NCI-H2107 treated with DMSO at 0.1 percent for 48 hours (cell line): ENCODE measurements around the gene NUP133.

Source experiments
- DNase-seq: peaks from one replicate; lab custom pipeline; 2025; ENCODE audit not compliant: unreplicated experiment; lab: John Stamatoyannopoulos, UW

Gene NUP133

DNA sequence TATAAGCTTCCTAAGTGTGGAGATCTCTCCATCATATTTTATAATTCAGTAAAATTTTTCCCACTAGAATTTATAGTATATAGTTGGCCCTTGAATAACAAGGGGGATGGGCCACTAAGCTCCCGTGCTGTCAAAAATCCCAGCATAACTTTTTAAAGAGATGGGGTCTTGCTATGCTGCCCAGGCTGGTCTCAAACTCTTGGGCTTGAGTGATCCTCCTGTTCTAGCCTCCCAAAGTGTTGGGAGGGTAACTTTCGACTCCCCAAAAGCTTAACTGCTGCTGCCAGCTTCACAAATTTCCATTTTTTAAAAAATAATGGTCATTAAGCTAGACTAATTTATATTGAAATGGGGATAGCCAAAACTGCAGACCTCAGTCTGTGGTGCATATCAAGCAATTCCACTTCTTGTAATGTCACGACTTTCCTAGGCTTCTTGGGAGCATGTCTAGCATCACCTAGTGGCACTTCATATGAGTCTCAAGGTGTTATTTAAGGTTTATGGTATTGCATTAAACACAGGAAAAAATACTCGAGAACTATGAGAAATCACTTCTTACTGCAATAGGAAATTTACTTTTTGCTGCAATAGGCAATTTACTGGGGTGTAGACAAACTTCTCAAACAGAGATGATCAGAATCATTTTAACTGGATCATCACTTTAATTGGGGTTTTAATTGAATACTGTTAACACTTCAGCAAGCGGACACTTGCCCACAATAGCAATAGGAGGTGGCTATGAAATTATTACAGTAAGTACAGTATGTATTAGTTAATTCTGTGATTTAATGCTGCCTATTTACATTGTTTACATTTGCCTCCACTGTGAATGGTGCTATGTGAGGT lies 55.0 kb downstream of the NUP133 start:
- peak; percentile 48 for DNase-seq

- DNase-seq = no peak
Measured at GRCh38 chr1:229448845-229449244, 59.3 kb downstream of the NUP133 start.

DNA sequence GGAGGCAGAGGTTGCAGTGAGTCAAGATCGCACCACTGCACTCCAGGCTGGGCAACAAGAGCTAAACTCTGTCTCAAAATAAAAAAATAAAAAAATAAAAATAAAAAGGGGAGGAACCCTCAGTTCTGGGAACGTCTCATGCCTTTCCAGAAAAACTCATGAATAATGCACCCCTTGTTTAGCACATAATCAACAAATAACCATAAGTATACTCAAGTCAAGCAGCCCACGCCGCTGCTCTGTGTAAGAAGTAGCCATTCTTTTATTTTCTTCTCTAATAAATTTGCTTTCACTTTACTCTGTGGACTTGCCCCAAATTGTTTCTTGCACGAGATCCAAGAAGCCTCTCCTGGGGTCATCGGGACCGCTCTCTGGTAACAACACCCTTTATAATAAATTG lies 59.8 kb downstream of the NUP133 start:
- DNase-seq = no peak

DNA sequence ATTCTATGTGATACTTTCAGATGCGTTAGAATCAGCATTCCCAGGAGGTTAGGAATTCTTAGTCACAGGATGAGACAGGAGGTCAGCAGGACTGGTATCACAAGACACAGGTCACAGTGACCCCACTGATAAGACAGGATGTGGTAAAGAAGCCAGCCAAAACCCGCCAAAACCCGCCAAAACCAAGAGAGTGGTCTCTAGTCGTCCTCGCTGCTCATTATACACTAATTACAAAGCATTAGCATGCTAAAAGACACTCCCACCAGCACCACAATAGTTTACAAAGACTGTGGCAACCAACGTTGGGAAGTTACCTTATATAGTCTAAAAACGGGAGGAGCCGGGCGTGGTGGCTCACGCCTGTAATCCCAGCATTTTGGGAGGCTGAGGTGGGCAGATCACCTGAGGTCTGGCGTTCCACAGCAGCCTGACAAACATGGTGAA lies 60.3 kb downstream of the NUP133 start:
- DNase-seq = no peak

- no peak for DNase-seq
Measured at GRCh38 chr1:229445828-229446227, 62.3 kb downstream of the NUP133 start.

GRCh38 chr1:229440851-229441537 lies 67.1 kb downstream of the NUP133 start:
- no peak for DNase-seq

- no peak for DNase-seq
Measured at GRCh38 chr1:229438021-229438420, 70.1 kb downstream of the NUP133 start.

GRCh38 chr1:229437443-229437842 lies 70.7 kb downstream of the NUP133 start:
- DNase-seq = no peak

DNA sequence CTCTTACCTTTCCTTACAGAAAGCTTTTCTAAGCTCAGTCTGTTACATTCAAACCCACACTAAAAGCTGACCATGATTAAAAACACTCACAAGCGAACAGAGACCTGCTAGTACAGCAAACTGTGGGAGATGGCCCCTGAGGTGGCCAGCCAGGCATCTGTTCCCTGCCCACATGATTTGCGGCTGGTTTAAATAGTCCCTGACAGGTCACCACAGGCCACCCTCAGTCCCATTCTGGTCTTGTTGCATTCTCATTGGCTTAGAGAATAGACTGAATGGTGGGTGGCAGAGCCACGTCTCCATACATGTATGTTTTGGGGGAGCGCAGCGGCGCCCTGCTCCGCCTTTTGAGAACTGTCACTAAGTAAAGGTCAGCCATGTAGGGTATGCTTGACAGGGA lies 71.9 kb downstream of the NUP133 start:
- no peak for DNase-seq

DNA sequence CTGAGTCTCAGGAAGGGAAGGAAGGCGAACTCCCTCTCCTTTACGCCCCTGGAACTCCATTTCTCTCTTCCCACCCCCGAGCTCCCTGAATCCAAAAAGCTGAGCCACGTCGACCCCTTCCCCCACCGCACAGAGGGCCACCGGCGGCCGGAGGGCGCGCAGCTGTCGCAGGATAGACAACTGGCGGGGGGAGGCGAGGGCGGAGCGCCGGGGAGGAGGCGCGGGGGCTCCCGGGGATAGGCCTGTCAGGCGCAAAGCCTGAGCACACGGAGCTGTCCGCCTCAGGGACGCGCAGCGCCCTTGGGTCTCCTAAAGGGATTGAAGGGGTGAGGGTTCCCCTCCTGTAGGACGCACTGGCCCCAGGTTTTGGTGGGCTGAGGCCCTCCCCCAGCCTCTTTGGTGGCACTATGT lies 73.5 kb downstream of the NUP133 start:
- no peak for DNase-seq

DNA sequence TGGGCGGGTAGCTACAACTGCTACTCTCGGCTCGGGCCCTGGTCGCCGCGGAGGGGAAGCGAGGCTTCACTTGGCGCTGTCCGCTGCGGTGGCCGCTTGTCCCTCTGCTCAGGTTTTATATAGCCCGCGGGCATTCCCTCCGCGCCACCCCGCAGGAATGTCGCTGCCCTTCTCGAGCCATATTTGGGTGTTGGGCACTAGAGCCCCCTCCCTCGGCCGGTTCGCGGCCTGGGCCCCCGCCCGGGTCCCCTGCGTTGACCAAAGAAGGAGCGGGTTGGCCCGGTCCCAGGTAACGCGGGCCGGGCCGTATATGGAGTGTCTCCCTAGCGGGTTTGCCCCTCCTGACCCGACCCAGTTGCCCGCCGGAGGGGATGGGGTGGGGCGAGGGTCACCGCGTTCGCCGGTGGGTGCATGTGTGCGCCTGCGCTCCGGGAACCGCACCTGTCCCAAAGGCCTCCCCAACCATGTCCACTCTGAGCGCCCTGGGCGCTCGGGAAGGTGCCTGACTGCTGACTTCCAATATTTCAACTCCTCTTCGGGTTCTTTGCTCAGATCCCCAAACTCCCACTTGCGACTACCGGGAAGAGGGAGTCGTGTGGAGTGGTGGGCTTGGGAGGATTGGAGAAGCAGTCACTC lies 74.0 kb downstream of the NUP133 start, which contains the start of gene ACTA1:
ACTA1 (minus strand) TSS at position 90 of the 636 bp plus-strand sequence. CDS start 979 bp downstream, outside the sequence.
- no peak for DNase-seq

- DNase-seq = no peak
Measured at GRCh38 chr1:229433364-229434004, 74.7 kb downstream of the NUP133 start.

- DNase-seq = no peak
Measured at GRCh38 chr1:229432905-229433304, 75.2 kb downstream of the NUP133 start.

DNA sequence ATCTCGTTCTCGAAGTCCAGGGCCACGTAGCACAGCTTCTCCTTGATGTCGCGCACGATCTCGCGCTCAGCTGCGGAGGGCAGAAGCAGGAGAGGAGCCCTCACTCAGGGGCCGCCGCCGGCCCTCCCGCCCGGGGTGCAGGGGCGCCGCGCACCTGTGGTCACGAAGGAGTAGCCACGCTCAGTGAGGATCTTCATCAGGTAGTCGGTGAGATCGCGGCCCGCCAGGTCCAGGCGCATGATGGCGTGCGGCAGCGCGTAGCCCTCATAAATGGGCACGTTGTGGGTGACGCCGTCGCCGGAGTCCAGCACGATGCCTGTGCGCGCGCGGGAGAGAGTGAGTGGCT lies 76.1 kb downstream of the NUP133 start:
- DNase-seq = no peak

DNA sequence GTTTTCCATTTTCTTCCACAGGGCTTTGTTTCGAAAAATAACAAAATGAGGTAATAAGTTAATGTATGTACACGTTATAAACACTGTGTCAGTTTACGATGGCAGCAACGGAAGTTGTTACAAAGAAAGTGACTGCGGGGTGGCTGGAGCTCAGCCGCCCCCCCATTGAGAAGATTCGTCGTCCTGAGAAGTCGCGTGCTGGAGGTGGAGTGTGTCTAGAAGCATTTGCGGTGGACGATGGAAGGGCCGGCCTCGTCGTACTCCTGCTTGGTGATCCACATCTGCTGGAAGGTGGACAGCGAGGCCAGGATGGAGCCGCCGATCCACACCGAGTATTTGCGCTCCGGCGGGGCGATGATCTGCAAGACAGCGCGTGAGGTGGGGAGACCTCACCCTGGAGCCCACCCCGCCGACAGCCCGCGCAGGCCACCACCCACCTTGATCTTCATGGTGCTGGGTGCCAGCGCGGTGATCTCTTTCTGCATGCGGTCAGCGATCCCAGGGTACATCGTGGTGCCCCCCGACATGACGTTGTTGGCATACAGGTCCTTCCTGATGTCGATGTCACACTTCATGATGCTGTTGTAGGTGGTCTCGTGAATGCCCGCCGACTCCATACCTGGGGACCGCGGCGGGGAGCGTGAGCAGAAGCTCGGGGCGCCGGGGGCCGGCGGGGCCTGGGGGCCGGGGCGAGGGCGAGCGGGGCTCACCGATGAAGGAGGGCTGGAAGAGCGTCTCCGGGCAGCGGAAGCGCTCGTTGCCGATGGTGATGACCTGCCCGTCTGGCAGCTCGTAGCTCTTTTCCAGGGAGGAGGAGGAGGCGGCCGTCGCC lies 76.6 kb downstream of the NUP133 start:
- no peak for DNase-seq

DNA sequence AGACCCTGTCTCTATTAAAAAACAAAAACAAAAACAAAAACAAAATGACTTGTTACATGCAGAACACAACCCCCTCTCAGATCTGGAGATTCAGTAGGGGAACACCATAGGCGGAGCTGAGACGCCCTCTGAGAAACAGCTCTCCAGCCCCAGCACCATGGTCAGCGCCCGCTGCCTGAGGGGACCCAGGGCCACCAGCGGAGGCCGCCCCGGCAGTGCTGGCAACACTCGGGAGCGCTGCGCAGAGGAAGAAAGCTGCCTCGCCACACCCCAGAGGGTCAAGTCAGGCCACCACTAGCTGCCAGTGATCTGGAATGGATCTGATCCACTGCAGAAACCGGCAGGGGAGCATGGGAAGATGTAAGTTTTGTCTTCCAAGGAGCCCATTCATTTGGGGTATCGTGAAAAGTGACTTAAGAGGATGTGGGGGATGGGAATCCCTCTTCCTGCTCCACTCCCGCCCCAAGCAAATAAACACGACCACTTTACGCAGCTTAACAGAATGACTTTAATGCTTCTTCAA lies 77.3 kb downstream of the NUP133 start:
- DNase-seq = no peak

DNA sequence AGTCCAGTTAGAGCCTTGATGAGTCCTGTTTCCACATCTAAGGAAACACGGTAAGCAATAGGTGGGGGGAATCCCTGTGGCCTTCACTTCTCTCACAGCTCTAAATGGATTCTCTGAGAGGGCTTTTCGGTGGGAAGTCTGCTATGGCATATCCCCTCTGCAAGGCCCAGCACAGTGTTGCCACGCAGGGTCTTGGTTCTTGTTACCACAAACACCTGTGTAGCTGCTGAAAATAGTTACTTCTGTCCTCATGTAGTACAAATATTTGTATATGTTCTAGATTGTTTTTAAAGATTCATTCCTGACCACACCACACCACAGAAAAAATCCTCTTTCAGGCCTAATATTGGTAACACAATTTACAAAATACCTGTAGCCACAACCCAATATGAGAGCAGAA lies 79.9 kb downstream of the NUP133 start:
- DNase-seq = no peak

- DNase-seq = no peak
Measured at GRCh38 chr1:229427572-229427971, 80.6 kb downstream of the NUP133 start.

DNA sequence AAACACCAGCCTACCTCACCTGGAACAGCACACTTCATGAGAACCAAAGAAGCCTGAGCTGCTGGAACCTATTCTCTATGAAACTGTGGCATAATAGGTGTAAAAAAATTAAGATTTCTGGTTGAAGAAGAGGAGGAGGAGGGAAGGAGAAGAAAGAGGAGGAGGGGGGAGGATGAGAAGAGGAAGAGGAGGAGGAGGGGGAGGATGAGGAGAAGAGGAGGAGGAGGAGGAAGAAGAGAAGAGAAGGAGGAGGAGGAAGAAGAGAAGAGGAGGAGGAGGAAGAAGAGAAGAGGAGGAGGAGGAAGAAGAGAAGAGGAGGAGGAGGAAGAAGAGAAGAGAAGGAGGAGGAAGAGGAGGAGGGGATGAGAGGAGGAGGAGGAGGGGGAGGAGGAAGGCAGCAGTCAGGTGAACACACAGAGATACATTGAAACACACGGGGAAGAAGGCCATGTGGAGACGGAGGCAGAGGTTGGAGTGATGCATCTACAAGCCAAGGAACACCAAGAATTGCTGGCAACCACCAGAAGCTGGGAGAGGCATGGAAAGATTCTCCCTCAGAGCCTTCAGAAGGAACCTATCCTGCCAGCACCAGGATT lies 82.5 kb downstream of the NUP133 start:
- no peak for DNase-seq

DNA sequence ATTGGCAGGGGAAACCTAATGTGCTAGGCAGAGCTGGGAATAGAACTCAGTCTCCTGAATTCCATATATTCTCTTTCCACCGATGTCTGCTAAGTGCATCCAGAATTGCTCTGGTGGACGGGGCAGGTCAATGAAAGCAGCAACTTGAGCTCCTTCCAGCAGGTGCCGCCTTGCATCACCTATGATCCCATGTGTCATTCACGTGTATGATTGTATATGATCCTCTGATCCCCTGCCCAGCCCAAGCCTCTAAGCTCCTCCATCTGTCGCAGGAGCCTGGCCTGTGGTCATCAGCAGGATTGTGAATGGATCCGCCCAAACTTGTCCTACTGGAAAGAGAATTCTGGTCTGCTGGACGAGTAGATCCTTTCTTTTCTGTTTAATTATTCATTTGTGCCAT lies 87.4 kb downstream of the NUP133 start:
- DNase-seq = no peak
